CD4-positive, alpha-beta memory T cell (primary cell): Measurements from ENCODE around the gene MAP3K20. TPM values are rescaled to one million over a fixed set of nuclear protein-coding genes. Genes with fewer than 3 reads are reported as not detected.

Source experiments
- CTCF ChIA-PET: fragments of 350-600 bp; sonication (Branson Sonifier 250); formaldehyde crosslinking; loops from one replicate; lab custom pipeline; 2021; ENCODE audit warnings: inconsistent platforms; ENCODE audit not compliant: partially characterized antibody; lab: Charles Lee
- POLR2A ChIA-PET: fragments of 350-600 bp; sonication (Branson Sonifier 250); formaldehyde crosslinking; loops from one replicate; lab custom pipeline; 2021; ENCODE audit not compliant: partially characterized antibody; lab: Charles Lee
- DNase-seq, 5 donors: peaks; one replicate each; pipeline versions ENCODE4 v3.0.0 to v3.0.0-alpha.2; 2020 to 2022; ENCODE audit warnings: mixed read lengths in 1 of 5
- H3K27ac ChIP-seq: one replicate; pipeline ENCODE4 v1.7.0; 2013; ENCODE audit warnings: low read depth, low read length
- H3K27me3 ChIP-seq: 2 replicates; pipeline ENCODE4 v1.7.0; 2013; ENCODE audit warnings: mild to moderate bottlenecking, low read length, moderate library complexity; ENCODE audit not compliant: insufficient read depth
- H3K36me3 ChIP-seq: 2 replicates; pipeline ENCODE4 v1.7.0; 2013; ENCODE audit warnings: mild to moderate bottlenecking, low read length, moderate library complexity; ENCODE audit not compliant: insufficient read depth
- H3K4me1 ChIP-seq: 2 replicates; pipeline ENCODE4 v1.7.0; 2013; ENCODE audit warnings: mild to moderate bottlenecking, low read length, moderate library complexity; ENCODE audit not compliant: insufficient read depth
- H3K4me3 ChIP-seq, 2 donors: one replicate each; pipeline ENCODE4 v1.7.0; 2013; ENCODE audit warnings: low read length in 2 of 2, mild to moderate bottlenecking in 1 of 2
- H3K9me3 ChIP-seq, 2 donors: one replicate each; pipeline ENCODE4 v1.7.0; 2013; ENCODE audit warnings: low read length in 2 of 2, control low read depth in 1 of 2; ENCODE audit not compliant: control insufficient read depth in 1 of 2
- H3K27ac Mint-ChIP-seq, 7 donors: one replicate each; pipeline ENCODE4 v1.8.0; 2020 to 2021; ENCODE audit warnings: mixed read lengths in 7 of 7, mild to moderate bottlenecking in 6 of 7, inconsistent platforms in 3 of 7, moderate library complexity in 3 of 7
- H3K27me3 Mint-ChIP-seq, 2 donors: one replicate each; pipeline ENCODE4 v1.8.0; 2020 to 2021; ENCODE audit warnings: mixed read lengths in 2 of 2
- H3K36me3 Mint-ChIP-seq, 2 donors: one replicate each; pipeline ENCODE4 v1.8.0; 2020 to 2021; ENCODE audit warnings: mixed read lengths in 2 of 2, inconsistent platforms in 1 of 2, mild to moderate bottlenecking in 1 of 2
- H3K4me1 Mint-ChIP-seq, 4 donors: one replicate each; pipeline ENCODE4 v1.8.0; 2020 to 2021; ENCODE audit warnings: mixed read lengths in 4 of 4, mild to moderate bottlenecking in 1 of 4
- H3K4me3 Mint-ChIP-seq, 8 donors: one replicate each; pipeline ENCODE4 v1.8.0; 2020 to 2021; ENCODE audit warnings: mixed read lengths in 8 of 8, mild to moderate bottlenecking in 7 of 8, moderate library complexity in 6 of 8, inconsistent platforms in 3 of 8
- H3K9me3 Mint-ChIP-seq, 8 donors: one replicate each; pipeline ENCODE4 v1.8.0; 2020 to 2021; ENCODE audit warnings: mixed read lengths in 8 of 8, mild to moderate bottlenecking in 5 of 8, inconsistent platforms in 3 of 8, moderate library complexity in 1 of 8
- intact Hi-C: fragments of 100-400 bp; cut with micrococcal nuclease; formaldehyde crosslinking; loops from one replicate; pipeline ENCODE4 v1.15.1; 2023
- polyA plus RNA-seq, 2 donors: library from polyadenylated mRNA; unstranded; fragments of 300-500 nt; fragmentation: Illumina TruSeq; gene quantifications; one replicate each; pipeline ENCODE4 v1.2.3, GENCODE V29; 2021
- total RNA-seq, 2 experiments: library from RNA; stranded (reverse); gene quantifications; one replicate each; pipeline ENCODE4 v1.2.3, GENCODE V29; 2021

Gene MAP3K20
- total and polyA plus RNA-seq, 4 experiments from 2014 or later = 0.67 to 2.5 (median 0.82) TPM

DNA sequence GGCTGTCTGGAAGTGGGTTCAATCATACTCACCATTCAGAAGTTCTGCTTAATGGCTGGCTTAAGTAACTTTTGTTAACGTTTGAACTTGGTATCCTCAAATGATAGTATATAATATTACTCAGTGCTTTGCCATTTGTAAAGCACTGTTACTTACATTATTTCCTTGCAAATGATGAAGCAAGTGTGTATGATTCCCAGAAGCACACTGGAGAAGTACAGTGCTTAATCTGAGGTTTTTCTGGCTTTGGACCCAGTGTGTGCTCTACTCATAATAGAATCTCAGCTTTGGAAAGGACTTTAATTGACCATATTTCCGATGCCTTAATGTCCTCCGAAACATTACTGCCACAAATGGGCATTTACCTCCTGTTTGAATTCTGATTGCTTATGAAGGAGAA, 63.3 kb downstream of the MAP3K20 start:
- H3K4me1 ChIP-seq = peaks cover 20% of the 10 kb centered on the region
- Mint-ChIP-seq H3K27me3 (peaks cover 2 to 3% of the 10 kb centered on the region in 2 donors), H3K36me3 (no peaks in the 10 kb centered on the region), H3K4me3 (no peak overlapping the region), H3K27ac (no peak overlapping the region), H3K4me1 (peaks cover 15 to 29% (median 23%) of the 10 kb centered on the region in 4 donors), H3K9me3 (peaks cover 0 to 4% (median 2%) of the 10 kb centered on the region in 8 donors)
- CTCF ChIA-PET = no interaction called here
- no peaks in the 10 kb centered on the region for H3K9me3 ChIP-seq
- no peaks in the 10 kb centered on the region for H3K27me3 ChIP-seq
- no peak overlapping the region for H3K4me3 ChIP-seq
- DNase-seq = no peak
- no peak overlapping the region for H3K27ac ChIP-seq
- intact Hi-C loops = no loop called here
- H3K36me3 ChIP-seq = no peaks in the 10 kb centered on the region
- POLR2A ChIA-PET = no interaction called here

DNA sequence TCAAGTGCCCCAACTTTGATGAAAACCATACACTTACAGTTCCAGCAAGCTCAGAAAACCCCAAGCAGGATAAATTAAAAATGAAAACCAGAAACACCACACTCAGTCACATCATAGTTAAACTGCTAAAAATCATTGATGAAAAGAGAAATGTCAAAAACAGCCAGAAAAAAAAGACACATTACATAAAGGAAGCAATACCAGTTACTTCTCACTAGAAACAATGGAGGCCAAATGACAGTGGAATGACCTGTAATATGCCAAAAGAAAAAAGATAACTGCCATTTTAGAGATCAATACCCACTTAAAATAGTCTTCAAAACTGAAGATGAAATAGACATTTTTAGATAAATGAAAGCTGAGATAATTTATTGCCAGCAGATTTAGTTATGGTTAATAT, 66.0 kb downstream of the MAP3K20 start:
- Histone ChIP-seq H3K4me1 (peaks cover 7% of the 10 kb centered on the region), H3K27me3 (no peaks in the 10 kb centered on the region), H3K4me3 (no peak overlapping the region), H3K27ac (no peak overlapping the region), H3K36me3 (no peaks in the 10 kb centered on the region), H3K9me3 (no peaks in the 10 kb centered on the region)
- Mint-ChIP-seq H3K27me3 (peaks cover 2 to 3% of the 10 kb centered on the region in 2 donors), H3K27ac (no peak overlapping the region), H3K36me3 (no peaks in the 10 kb centered on the region), H3K9me3 (peaks cover 0 to 4% (median 1%) of the 10 kb centered on the region in 8 donors), H3K4me1 (peaks cover 6 to 11% (median 8%) of the 10 kb centered on the region in 4 donors), H3K4me3 (no peak overlapping the region)
- POLR2A ChIA-PET = no interaction called here
- CTCF ChIA-PET = no interaction called here
- DNase-seq = no peak
- intact Hi-C loops = no loop called here

DNA sequence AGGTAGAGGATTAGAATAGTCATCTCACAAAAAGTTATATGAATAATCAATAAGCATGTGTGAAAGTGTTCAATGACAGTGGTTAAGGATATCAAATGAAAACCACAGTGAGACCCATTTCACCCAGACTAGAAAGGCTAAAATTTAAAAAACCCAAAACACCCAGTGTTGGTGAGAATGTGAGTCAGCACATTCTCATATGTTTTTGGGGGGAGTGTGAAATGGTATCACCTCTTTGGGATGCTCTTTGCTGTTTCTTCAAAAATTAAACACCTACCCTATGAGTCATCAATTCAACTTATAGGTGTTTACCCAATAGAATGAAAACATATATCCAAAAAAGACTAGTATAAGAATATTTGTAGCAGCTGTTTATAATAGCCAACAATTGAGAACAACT, 69.8 kb downstream of the MAP3K20 start:
- Histone ChIP-seq H3K27me3 (no peaks in the 10 kb centered on the region), H3K4me3 (no peak overlapping the region), H3K9me3 (no peaks in the 10 kb centered on the region), H3K4me1 (peaks cover 9% of the 10 kb centered on the region), H3K27ac (no peak overlapping the region), H3K36me3 (no peaks in the 10 kb centered on the region)
- intact Hi-C loops = no loop called here
- DNase-seq = no peak
- ChIA-PET CTCF (no interaction called here), POLR2A (interaction anchor here (0.6 kb wide), 1 partner anchor 924 kb away, joined by 4 read pairs; no protein-coding TSS in a partner anchor)
- peaks cover 2 to 3% of the 10 kb centered on the region in 2 donors for H3K27me3 Mint-ChIP-seq
- H3K4me3 Mint-ChIP-seq = no peak overlapping the region
- peaks cover 0 to 4% (median 1%) of the 10 kb centered on the region in 8 donors for H3K9me3 Mint-ChIP-seq
- H3K36me3 Mint-ChIP-seq = no peaks in the 10 kb centered on the region
- no peak overlapping the region for H3K27ac Mint-ChIP-seq
- H3K4me1 Mint-ChIP-seq = peaks cover 5 to 19% (median 10%) of the 10 kb centered on the region in 4 donors

DNA sequence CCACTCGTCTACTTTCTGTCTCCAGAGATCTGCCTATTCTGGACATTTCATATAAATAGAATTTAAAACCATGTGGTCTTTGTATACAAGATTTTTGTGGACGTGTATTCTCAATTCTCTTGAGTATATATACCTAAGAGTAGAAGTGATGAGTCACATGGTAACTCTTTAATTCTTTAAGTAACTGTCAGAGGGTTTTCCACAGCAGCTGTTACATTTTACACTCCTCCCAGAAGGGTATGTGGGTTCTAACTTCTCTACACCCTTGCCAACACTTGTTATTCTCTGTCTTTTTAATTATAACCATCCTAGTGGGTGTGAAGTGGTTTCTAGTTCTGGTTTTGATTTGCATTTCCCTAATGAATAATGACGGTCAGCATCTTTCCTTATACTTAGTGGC, 70.9 kb downstream of the MAP3K20 start:
- Histone ChIP-seq H3K36me3 (no peaks in the 10 kb centered on the region), H3K27me3 (no peaks in the 10 kb centered on the region), H3K4me1 (peaks cover 9% of the 10 kb centered on the region), H3K9me3 (no peaks in the 10 kb centered on the region), H3K4me3 (no peak overlapping the region), H3K27ac (no peak overlapping the region)
- no peak overlapping the region for H3K27ac Mint-ChIP-seq
- peak overlapping the region in 1 of 8 donors; percentile 45 for H3K4me3 Mint-ChIP-seq
- peaks cover 6 to 23% (median 10%) of the 10 kb centered on the region in 4 donors for H3K4me1 Mint-ChIP-seq
- H3K36me3 Mint-ChIP-seq = no peaks in the 10 kb centered on the region
- peaks cover 0 to 1% (median under 1%) of the 10 kb centered on the region in 8 donors for H3K9me3 Mint-ChIP-seq
- intact Hi-C loops = no loop called here
- ChIA-PET POLR2A (no interaction called here), CTCF (no interaction called here)
- DNase-seq = no peak
- peaks cover under 1 to 2% of the 10 kb centered on the region in 2 donors for H3K27me3 Mint-ChIP-seq

DNA sequence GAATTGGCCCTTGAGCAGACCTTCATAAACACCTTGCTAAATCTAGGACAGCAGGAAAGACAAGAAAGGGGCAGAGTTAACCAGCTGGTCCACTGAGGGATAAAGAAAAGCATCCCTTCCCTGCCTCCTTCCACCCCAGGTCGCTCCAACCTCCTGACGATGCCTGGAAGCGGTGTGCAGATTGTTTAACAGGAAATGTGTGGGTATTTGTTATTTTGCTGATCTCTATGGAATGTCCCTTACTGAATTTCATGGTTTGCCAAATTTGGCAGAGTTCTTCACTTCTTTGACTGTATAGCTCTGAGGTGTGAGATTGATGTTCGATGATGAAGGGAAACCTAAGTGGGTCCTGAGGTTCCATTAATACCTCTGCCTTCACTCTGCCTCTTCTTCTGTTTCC, 72.9 kb downstream of the MAP3K20 start:
- Mint-ChIP-seq H3K27ac (peak overlapping the region in 3 of 7 donors; percentile 2 to 77 (median 73)), H3K27me3 (no peaks in the 10 kb centered on the region), H3K4me1 (peaks cover 7 to 23% (median 11%) of the 10 kb centered on the region in 4 donors), H3K9me3 (no peaks in the 10 kb centered on the region), H3K4me3 (no peak overlapping the region), H3K36me3 (no peaks in the 10 kb centered on the region)
- H3K36me3 ChIP-seq = no peaks in the 10 kb centered on the region
- ChIA-PET CTCF (interaction anchor here (0.6 kb wide), 1 partner anchor 73 kb away, joined by 3 read pairs; no protein-coding TSS in a partner anchor), POLR2A (no interaction called here)
- peaks cover 9% of the 10 kb centered on the region for H3K4me1 ChIP-seq
- no peak overlapping the region for H3K27ac ChIP-seq
- intact Hi-C loops = no loop called here
- H3K9me3 ChIP-seq = no peaks in the 10 kb centered on the region
- H3K4me3 ChIP-seq = no peak overlapping the region
- DNase-seq = no peak
- H3K27me3 ChIP-seq = no peaks in the 10 kb centered on the region

DNA sequence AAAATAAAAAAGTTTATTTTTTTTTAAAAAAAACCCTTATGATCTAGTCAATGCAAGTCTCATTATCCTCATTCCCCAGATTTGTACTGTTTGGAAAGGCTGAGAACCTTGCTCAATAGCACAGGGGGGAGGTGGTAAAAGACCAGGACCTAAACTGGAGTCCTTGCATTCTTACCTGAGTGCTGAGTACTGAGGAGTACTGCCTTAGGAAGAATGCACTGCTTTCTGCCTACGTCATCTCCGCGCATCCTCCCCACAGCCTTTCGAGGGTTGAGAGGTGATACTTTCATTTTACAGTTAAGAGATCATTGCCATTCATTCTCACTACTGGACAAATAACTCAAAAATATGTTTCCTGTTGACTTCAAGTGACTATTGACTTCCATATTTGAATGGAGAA, 73.8 kb downstream of the MAP3K20 start:
- intact Hi-C loops = no loop called here
- Mint-ChIP-seq H3K4me3 (peak overlapping the region; percentile 4 to 54 (median 28)), H3K27ac (peak overlapping the region; percentile 24 to 88 (median 72)), H3K27me3 (no peaks in the 10 kb centered on the region), H3K4me1 (peaks cover 7 to 23% (median 11%) of the 10 kb centered on the region in 4 donors), H3K9me3 (no peaks in the 10 kb centered on the region), H3K36me3 (no peaks in the 10 kb centered on the region)
- POLR2A ChIA-PET = no interaction called here
- no peaks in the 10 kb centered on the region for H3K27me3 ChIP-seq
- H3K27ac ChIP-seq = no peak overlapping the region
- CTCF ChIA-PET = no interaction called here
- no peak overlapping the region for H3K4me3 ChIP-seq
- H3K36me3 ChIP-seq = no peaks in the 10 kb centered on the region
- peaks cover 9% of the 10 kb centered on the region for H3K4me1 ChIP-seq
- no peaks in the 10 kb centered on the region for H3K9me3 ChIP-seq
- peak; percentile 40 to 68 (median 59) for DNase-seq

DNA sequence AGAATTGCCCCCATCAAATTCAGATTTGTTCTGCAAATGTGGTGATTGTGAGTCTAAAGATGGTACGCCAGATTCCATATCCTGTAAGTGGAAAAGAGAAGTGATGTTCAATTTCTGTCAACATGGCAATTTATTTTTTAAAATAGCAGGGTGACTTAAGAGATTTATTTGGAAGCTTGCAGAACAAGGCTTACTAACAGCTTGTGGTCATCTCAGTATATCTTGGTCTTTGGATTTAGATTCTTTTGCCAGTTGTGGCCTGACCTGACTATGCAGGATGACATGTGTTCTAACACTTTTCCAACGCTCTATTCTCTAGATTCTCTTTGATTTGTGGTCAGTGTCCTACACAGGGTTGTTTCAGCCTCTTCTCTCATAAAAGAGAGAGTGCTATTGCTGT, 74.4 kb downstream of the MAP3K20 start:
- H3K36me3 ChIP-seq = no peaks in the 10 kb centered on the region
- DNase-seq = no peak
- H3K4me3 Mint-ChIP-seq = peak overlapping the region in 4 of 8 donors; percentile 23 to 54 (median 29)
- no peaks in the 10 kb centered on the region for H3K9me3 ChIP-seq
- no peaks in the 10 kb centered on the region for H3K36me3 Mint-ChIP-seq
- POLR2A ChIA-PET = no interaction called here
- no peak overlapping the region for H3K4me3 ChIP-seq
- CTCF ChIA-PET = no interaction called here
- peak overlapping the region; percentile 24 to 88 (median 72) for H3K27ac Mint-ChIP-seq
- H3K27me3 Mint-ChIP-seq = no peaks in the 10 kb centered on the region
- no peaks in the 10 kb centered on the region for H3K27me3 ChIP-seq
- intact Hi-C loops = no loop called here
- no peaks in the 10 kb centered on the region for H3K9me3 Mint-ChIP-seq
- H3K4me1 Mint-ChIP-seq = peaks cover 7 to 23% (median 11%) of the 10 kb centered on the region in 4 donors
- H3K27ac ChIP-seq = no peak overlapping the region
- peaks cover 9% of the 10 kb centered on the region for H3K4me1 ChIP-seq
